SK-N-SH treated with all-trans-retinoic acid at 6 μM for 48 hours (cell line): ENCODE data around the gene LRP2.

ENCODE experiments used
- ARNTL ChIP-seq: fragments of 450-650 bp; formaldehyde crosslinking; IDR thresholded peaks from 2 replicates; pipeline ENCODE4 v1.5.0; 2020; ENCODE audit warnings: low read depth, mild to moderate bottlenecking, moderate library complexity, borderline replicate concordance
- ESRRG ChIP-seq: fragments of 250-450 bp; sonication (Bioruptor Pico); IDR thresholded peaks from 2 replicates; pipeline ENCODE4 v1.6.1; 2021; ENCODE audit warnings: mild to moderate bottlenecking
- GLIS3 ChIP-seq: fragments of 250-450 bp; sonication (Bioruptor Pico); IDR thresholded peaks from 2 replicates; pipeline ENCODE4 v1.5.0; 2020; ENCODE audit warnings: mild to moderate bottlenecking, moderate library complexity
- OSR1 ChIP-seq: fragments of 250-450 bp; sonication (Bioruptor Pico); IDR thresholded peaks from 2 replicates; pipeline ENCODE4 v1.8.0; 2022; ENCODE audit warnings: moderate library complexity, mild to moderate bottlenecking, inconsistent platforms
- POU6F1 ChIP-seq: fragments of 250-450 bp; sonication (Bioruptor Pico); IDR thresholded peaks from 2 replicates; pipeline ENCODE4 v1.8.0; 2021; ENCODE audit warnings: low read depth, mild to moderate bottlenecking, moderate library complexity, borderline replicate concordance
- SNAI2 ChIP-seq: fragments of 250-450 bp; sonication (Bioruptor Pico); IDR thresholded peaks from 2 replicates; pipeline ENCODE4 v1.5.0; 2020; ENCODE audit warnings: mild to moderate bottlenecking, moderate library complexity
- TCF4 ChIP-seq: fragments of 250-450 bp; sonication (Bioruptor Pico); IDR thresholded peaks from 2 replicates; pipeline ENCODE4 v1.8.0; 2021; ENCODE audit warnings: mild to moderate bottlenecking, moderate library complexity, borderline replicate concordance
- TOX ChIP-seq: fragments of 250-450 bp; sonication (Bioruptor Pico); IDR thresholded peaks from 2 replicates; pipeline ENCODE4 v1.8.0; 2021; ENCODE audit warnings: mild to moderate bottlenecking, moderate library complexity, borderline replicate concordance
- ZFP3 ChIP-seq: fragments of 250-450 bp; sonication (Bioruptor Pico); IDR thresholded peaks from 2 replicates; pipeline ENCODE4 v1.5.0; 2020; ENCODE audit warnings: mild to moderate bottlenecking, moderate library complexity
- ZNF565 ChIP-seq: fragments of 450-650 bp; formaldehyde crosslinking; conservative IDR thresholded peaks from 2 replicates; pipeline ENCODE4 v1.5.0; 2020; ENCODE audit warnings: low read depth, mild to moderate bottlenecking, moderate library complexity
- ZNF8 ChIP-seq: fragments of 450-650 bp; formaldehyde crosslinking; IDR thresholded peaks from 2 replicates; pipeline ENCODE4 v1.5.0; 2020; ENCODE audit warnings: mild to moderate bottlenecking, moderate library complexity
- TF ChIP-seq, protein P1 (sequence below): fragments of 250-450 bp; sonication (Bioruptor Pico); IDR thresholded peaks from 2 replicates; pipeline ENCODE4 v1.5.1; 2020; ENCODE audit warnings: low read depth, mild to moderate bottlenecking, moderate library complexity

DNA sequence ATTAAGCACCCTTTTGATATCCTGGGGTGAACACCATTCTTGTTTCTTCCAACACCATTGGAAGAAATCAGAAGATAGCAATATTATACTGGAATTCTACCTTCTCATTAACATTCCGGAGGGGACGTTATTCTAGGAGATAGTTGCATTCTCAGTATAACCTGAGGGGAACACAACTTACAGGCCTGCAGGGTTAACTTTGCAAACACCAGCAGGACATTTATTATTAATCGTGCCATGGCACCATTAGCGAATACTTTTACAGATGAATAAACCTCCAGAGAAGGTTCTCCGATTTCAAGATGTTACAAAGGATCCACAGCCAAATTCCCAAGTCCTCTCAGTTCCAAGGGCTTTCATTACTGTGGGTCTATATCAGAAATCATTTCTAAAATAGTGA is 184.0 kb downstream of the LRP2 start:
- TF ChIP-seq POU6F1 (CRISPR knock-in tag) (no peak), TOX (CRISPR knock-in tag) (no peak), OSR1 (CRISPR knock-in tag) (no peak), ARNTL (CRISPR knock-in tag) (no peak), ZNF8 (CRISPR knock-in tag) (no peak), TCF4 (CRISPR knock-in tag) (no peak), ESRRG (CRISPR knock-in tag) (no peak), ZFP3 (no peak), ZNF565 (no peak), SNAI2 (CRISPR knock-in tag) (no peak), GLIS3 (CRISPR knock-in tag) (no peak)
- TF ChIP-seq, protein P1, sequence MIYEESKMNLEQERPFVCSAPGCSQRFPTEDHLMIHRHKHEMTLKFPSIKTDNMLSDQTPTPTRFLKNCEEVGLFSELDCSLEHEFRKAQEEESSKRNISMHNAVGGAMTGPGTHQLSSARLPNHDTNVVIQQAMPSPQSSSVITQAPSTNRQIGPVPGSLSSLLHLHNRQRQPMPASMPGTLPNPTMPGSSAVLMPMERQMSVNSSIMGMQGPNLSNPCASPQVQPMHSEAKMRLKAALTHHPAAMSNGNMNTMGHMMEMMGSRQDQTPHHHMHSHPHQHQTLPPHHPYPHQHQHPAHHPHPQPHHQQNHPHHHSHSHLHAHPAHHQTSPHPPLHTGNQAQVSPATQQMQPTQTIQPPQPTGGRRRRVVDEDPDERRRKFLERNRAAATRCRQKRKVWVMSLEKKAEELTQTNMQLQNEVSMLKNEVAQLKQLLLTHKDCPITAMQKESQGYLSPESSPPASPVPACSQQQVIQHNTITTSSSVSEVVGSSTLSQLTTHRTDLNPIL (CRISPR knock-in tag), result no peak
